GM18951 (cell line): ENCODE data around the gene BCAS1.

Experiments
- POLR2A ChIP-seq: IDR thresholded peaks from 4 replicates; pipeline ENCODE4 v1.6.1; 2011; ENCODE audit warnings: mild to moderate bottlenecking; ENCODE audit not compliant: insufficient read length, insufficient read depth; ENCODE audit errors: extremely low read depth
- in situ Hi-C: fragments of 300-500 bp; cut with MboI; formaldehyde crosslinking; loops from one replicate; pipeline ENCODE4 v1.12.0; 2022; ENCODE audit warnings: low sequenced_read_pairs, mixed read lengths, inconsistent platforms; ENCODE audit not compliant: unreplicated experiment

Gene BCAS1

GRCh38 chr20:53897884-53898555, 172.4 kb downstream of the BCAS1 start:
- in situ Hi-C loops = no loop called here
- no peak for TF ChIP-seq POLR2A

GRCh38 chr20:53896647-53897046, 173.7 kb downstream of the BCAS1 start:
- in situ Hi-C loops = no loop called here
- TF ChIP-seq POLR2A = no peak

GRCh38 chr20:53896041-53896440, 174.4 kb downstream of the BCAS1 start:
- in situ Hi-C loops = no loop called here
- no peak for TF ChIP-seq POLR2A

- no peak for TF ChIP-seq POLR2A
- in situ Hi-C loops = no loop called here
Measured at GRCh38 chr20:53895385-53895755, 175.0 kb downstream of the BCAS1 start.

- TF ChIP-seq POLR2A = no peak
- in situ Hi-C loops = no loop called here
Measured at GRCh38 chr20:53894707-53895384, 175.5 kb downstream of the BCAS1 start.
